Body of pancreas (tissue), 4 donors: Measurements from ENCODE around the gene KLF14. TPM values are rescaled to one million over a fixed set of nuclear protein-coding genes. Genes with fewer than 3 reads are reported as not detected.

Experiments used
- ATAC-seq: fragments of 150-250 bp; one replicate; pipeline ENCODE4 v1.9.1; 2016
- DNase-seq, 4 donors: peaks; one replicate each; pipeline ENCODE4 v3.0.0-alpha.2; 2019
- H3K27ac ChIP-seq, 4 donors: fragments of 200-600 bp; sonication (generic); 1 replicate in 3 of 4; 2 replicates in 1 of 4; pipeline versions ENCODE4 v1.5.1 to v1.6.1; 2016 to 2019; ENCODE audit warnings: mild to moderate bottlenecking in 1 of 4, mixed read lengths in 1 of 4, moderate library complexity in 1 of 4
- H3K27me3 ChIP-seq, 2 donors: fragments of 200-600 bp; sonication (generic); one replicate each; pipeline ENCODE4 v1.6.0; 2016; ENCODE audit warnings: mild to moderate bottlenecking in 1 of 2
- H3K36me3 ChIP-seq, 2 donors: fragments of 200-600 bp; sonication (generic); replicated peaks in 1 of 2; 2 replicates each; pipeline ENCODE4 v1.5.1; 2016; ENCODE audit warnings: low read depth in 2 of 2; ENCODE audit not compliant: insufficient read depth in 1 of 2
- H3K4me1 ChIP-seq: fragments of 200-600 bp; sonication (generic); one replicate; pipeline ENCODE4 v1.6.0; 2016
- H3K4me3 ChIP-seq, 2 donors: fragments of 200-600 bp; sonication (generic); 1 replicate in 1 of 2; 2 replicates in 1 of 2; pipeline ENCODE4 v1.5.1; 2016 to 2019
- H3K9me3 ChIP-seq, 3 donors: fragments of 200-600 bp; sonication (generic); 1 replicate in 2 of 3; 2 replicates in 1 of 3; pipeline ENCODE4 v1.5.1; 2016
- POLR2A ChIP-seq, 3 donors: fragments of 450-650 bp; IDR thresholded peaks; one replicate each; pipeline ENCODE4 v1.6.1; 2016; ENCODE audit warnings: antibody characterized with exemption in 3 of 3, mild to moderate bottlenecking in 2 of 3
- WGBS, 2 donors: methylation state at CpG; one replicate each; pipeline ENCODE4 v1.1.5; 2017; 5-methylcytosine and 5-hydroxymethylcytosine counted together
- intact Hi-C: fragments of 100-400 bp; cut with DNase I; formaldehyde crosslinking; loops from one replicate; pipeline ENCODE4 v1.15.1; 2023
- total RNA-seq, 2 donors: library from RNA; depleted of rRNA; stranded (reverse); fragments of >200 nt; gene quantifications; one replicate each; pipeline ENCODE4 v1.1.0, GENCODE V29; 2016
- TF ChIP-seq, protein P1 (sequence below), 7 experiments: fragments of 450-650 bp in 4 of 7; fragments of 200-600 bp in 3 of 7; sonication (generic) in 3 of 7; IDR thresholded peaks; one replicate each; pipeline ENCODE4 v1.5.1; 2016 to 2019; ENCODE audit warnings: antibody characterized with exemption in 7 of 7

Gene KLF14
- total RNA-seq, 2 donors from 2014 or later, result 1.6 TPM; not detected in 1

DNA sequence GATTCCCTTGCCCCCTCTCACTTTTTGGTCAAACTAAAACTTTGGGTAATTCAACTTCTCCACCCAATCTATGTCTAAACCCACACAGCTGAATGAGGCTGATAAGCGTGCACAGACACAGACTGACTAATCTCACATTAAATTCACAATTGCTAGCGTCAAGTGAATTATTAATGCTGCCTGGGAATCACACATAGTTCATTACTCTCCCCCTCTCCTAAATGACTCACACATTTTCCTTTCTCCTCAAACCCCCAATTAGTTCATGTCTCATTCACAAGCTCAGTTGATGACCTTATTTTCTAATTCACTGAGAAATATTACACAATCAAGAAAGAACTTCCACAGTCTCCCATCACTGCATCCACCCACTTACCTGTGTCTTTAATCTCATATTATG, 14.5 kb downstream of the KLF14 start:
- intact Hi-C loops, result no loop called here
- H3K27me3 ChIP-seq, result no peaks in the 10 kb centered on the region
- no peak for TF ChIP-seq POLR2A (IDR thresholded peaks at IDR 0.05)
- TF ChIP-seq, protein P1, sequence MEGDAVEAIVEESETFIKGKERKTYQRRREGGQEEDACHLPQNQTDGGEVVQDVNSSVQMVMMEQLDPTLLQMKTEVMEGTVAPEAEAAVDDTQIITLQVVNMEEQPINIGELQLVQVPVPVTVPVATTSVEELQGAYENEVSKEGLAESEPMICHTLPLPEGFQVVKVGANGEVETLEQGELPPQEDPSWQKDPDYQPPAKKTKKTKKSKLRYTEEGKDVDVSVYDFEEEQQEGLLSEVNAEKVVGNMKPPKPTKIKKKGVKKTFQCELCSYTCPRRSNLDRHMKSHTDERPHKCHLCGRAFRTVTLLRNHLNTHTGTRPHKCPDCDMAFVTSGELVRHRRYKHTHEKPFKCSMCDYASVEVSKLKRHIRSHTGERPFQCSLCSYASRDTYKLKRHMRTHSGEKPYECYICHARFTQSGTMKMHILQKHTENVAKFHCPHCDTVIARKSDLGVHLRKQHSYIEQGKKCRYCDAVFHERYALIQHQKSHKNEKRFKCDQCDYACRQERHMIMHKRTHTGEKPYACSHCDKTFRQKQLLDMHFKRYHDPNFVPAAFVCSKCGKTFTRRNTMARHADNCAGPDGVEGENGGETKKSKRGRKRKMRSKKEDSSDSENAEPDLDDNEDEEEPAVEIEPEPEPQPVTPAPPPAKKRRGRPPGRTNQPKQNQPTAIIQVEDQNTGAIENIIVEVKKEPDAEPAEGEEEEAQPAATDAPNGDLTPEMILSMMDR (IDR thresholded peaks at IDR 0.05), result no peak
- no peaks in the 10 kb centered on the region for H3K36me3 ChIP-seq
- no peaks in the 10 kb centered on the region for H3K4me1 ChIP-seq
- no peak overlapping the region for H3K27ac ChIP-seq
- WGBS, 2 donors, result 66 to 73% methylated on average over 2 of the region's 2 CpGs
- H3K9me3 ChIP-seq, result no peaks in the 10 kb centered on the region
- ATAC-seq, result no peak
- H3K4me3 ChIP-seq, result no peak overlapping the region
- DNase-seq, result no peak

DNA sequence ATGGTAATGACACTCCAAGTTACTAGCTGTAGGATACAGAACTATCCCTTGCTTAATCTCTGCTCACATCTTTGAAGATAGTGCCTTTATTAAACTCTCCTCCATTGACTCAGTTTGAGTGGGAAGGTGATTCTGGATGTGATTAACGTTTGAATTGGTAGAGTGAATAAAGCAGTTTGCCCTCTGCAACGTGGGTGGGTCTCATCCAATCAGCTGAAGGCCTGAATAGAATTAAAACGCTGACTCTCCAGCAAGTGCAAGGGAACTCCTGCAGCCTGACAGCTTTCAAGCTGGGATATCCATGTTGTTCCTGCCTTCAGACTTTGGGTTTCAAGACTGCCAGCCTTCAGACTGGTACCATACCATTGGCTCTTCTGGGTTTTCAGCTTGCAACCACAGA, 21.6 kb downstream of the KLF14 start:
- no peaks in the 10 kb centered on the region for H3K4me1 ChIP-seq
- TF ChIP-seq, protein P1 (IDR thresholded peaks at IDR 0.05), result no peak
- TF ChIP-seq POLR2A (IDR thresholded peaks at IDR 0.05), result no peak
- H3K36me3 ChIP-seq, result no peaks in the 10 kb centered on the region
- intact Hi-C loops, result no loop called here
- ATAC-seq (no peak), DNase-seq (no peak)
- H3K4me3 ChIP-seq, result no peak overlapping the region
- no peaks in the 10 kb centered on the region for H3K27me3 ChIP-seq
- no peaks in the 10 kb centered on the region for H3K9me3 ChIP-seq
- no peak overlapping the region for H3K27ac ChIP-seq
- WGBS, 2 donors, result 28 to 37% methylated on average over 3 of the region's 3 CpGs

DNA sequence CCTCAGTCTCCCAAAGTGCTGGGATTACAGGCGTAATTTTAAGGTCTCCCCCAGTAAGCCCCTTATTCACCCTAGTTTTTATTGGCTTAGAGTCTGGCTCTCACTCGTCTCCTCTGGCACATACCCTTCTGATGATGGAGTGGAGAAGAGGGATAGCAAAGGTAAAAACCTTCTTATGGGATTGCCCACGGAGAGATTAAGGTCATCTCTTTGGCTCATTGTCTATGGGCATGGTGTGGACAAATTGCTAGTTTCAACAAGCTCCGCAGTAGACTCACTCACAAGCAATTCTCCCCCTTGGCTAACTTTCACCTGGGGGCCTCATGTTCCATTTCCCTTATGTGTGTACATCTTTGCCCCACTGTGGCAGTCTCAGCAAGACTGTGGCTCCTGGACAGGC, 25.2 kb downstream of the KLF14 start:
- no peaks in the 10 kb centered on the region for H3K27me3 ChIP-seq
- intact Hi-C loops, result no loop called here
- H3K4me3 ChIP-seq, result no peak overlapping the region
- H3K27ac ChIP-seq, result no peak overlapping the region
- ATAC-seq (no peak), DNase-seq (no peak)
- H3K4me1 ChIP-seq, result no peaks in the 10 kb centered on the region
- TF ChIP-seq, protein P1 (IDR thresholded peaks at IDR 0.05), result no peak
- no peak for TF ChIP-seq POLR2A (IDR thresholded peaks at IDR 0.05)
- H3K36me3 ChIP-seq, result no peaks in the 10 kb centered on the region
- WGBS, 2 donors, result 75 to 85% methylated on average over 4 of the region's 4 CpGs
- no peaks in the 10 kb centered on the region for H3K9me3 ChIP-seq

DNA sequence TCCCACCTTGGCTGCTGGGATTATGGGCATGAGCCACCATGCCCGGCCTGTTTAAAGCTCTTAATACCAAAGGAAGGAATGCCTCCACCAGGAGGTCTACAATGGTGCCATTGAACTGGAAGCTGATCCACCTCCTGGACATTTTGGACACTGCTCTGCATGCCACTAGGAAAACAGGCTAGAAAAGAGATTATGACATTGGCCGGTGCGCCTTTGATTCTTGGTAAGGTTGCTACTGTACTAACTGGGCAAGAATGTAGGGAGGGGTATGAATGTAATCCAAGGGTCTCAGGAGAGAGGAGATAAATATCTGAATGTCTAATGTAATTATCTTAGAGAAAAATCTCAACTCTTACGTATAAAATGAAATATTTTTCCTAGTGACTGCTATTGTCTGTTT, 26.0 kb downstream of the KLF14 start:
- no peak for ATAC-seq
- H3K27ac ChIP-seq, result no peak overlapping the region
- intact Hi-C loops, result no loop called here
- 92% methylated on average over 4 of the region's 4 CpGs for WGBS, 2 donors
- H3K4me1 ChIP-seq, result no peaks in the 10 kb centered on the region
- H3K4me3 ChIP-seq, result no peak overlapping the region
- DNase-seq, result no peak
- no peaks in the 10 kb centered on the region for H3K9me3 ChIP-seq
- H3K27me3 ChIP-seq, result no peaks in the 10 kb centered on the region
- TF ChIP-seq, protein P1 (IDR thresholded peaks at IDR 0.05), result no peak
- TF ChIP-seq POLR2A (IDR thresholded peaks at IDR 0.05), result no peak
- H3K36me3 ChIP-seq, result no peaks in the 10 kb centered on the region

DNA sequence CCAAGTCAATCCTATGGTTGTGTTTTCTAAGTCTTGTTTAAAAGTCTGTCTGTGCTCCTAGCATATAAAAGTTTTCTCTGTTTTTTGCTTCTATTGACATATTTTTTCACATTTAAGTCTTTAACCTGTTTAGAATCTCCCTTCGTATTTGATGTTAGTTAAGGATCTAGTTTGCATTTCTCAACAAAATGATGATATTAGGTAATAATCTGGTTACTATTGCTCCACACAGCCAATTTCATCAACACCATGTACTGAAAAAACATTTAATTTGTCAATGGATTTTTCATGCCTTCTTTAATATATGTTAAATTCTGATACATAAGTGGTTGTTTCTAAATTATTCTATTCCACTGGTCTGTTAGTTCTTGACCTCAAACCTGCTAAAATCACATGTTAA, 30.2 kb downstream of the KLF14 start:
- WGBS, 2 donors, result 69 to 87% methylated on average over 1 of the region's 1 CpG
- intact Hi-C loops, result no loop called here
- H3K4me1 ChIP-seq, result no peaks in the 10 kb centered on the region
- H3K27ac ChIP-seq, result no peak overlapping the region
- no peaks in the 10 kb centered on the region for H3K9me3 ChIP-seq
- H3K27me3 ChIP-seq, result no peaks in the 10 kb centered on the region
- DNase-seq (no peak), ATAC-seq (no peak)
- no peaks in the 10 kb centered on the region for H3K36me3 ChIP-seq
- TF ChIP-seq, protein P1 (IDR thresholded peaks at IDR 0.05), result no peak
- no peak for TF ChIP-seq POLR2A (IDR thresholded peaks at IDR 0.05)
- no peak overlapping the region for H3K4me3 ChIP-seq
